Calu3 (cell line): ENCODE data around the gene BMERB1. TPM values are rescaled to one million over a fixed set of nuclear protein-coding genes. Genes with fewer than 3 reads are reported as not detected.
"Not testable (repeated sequence)": the region's sequence is repeated elsewhere in the genome, so short reads cannot be mapped to it uniquely, and the experiment has no call there.

Source experiments
- BruUV-seq: library from RNA; stranded (reverse); fragments of 400-500 nt; replicated peaks from 2 replicates; lab custom pipeline; 2021; lab: Mats Ljungman, UMichigan
- CTCF ChIA-PET: fragments of 300-600 bp; sonication (Branson Sonifier 250); formaldehyde crosslinking; loops from one replicate; lab custom pipeline; 2022; ENCODE audit warnings: antibody characterized with exemption; lab: Charles Lee
- DNase-seq: peaks from one replicate; pipeline ENCODE4 v3.0.0; 2022
- H3K27ac Mint-ChIP-seq: one replicate; pipeline ENCODE4 v1.8.0; 2022; ENCODE audit warnings: mixed read lengths; ENCODE audit not compliant: unreplicated experiment
- H3K27me3 Mint-ChIP-seq: one replicate; pipeline ENCODE4 v1.8.0; 2022; ENCODE audit warnings: mixed read lengths; ENCODE audit not compliant: unreplicated experiment
- H3K36me3 Mint-ChIP-seq: one replicate; pipeline ENCODE4 v1.8.0; 2022; ENCODE audit warnings: mild to moderate bottlenecking, moderate library complexity, mixed read lengths; ENCODE audit not compliant: insufficient read depth, unreplicated experiment
- H3K4me1 Mint-ChIP-seq: one replicate; pipeline ENCODE4 v1.8.0; 2022; ENCODE audit warnings: mild to moderate bottlenecking, low read depth, mixed read lengths; ENCODE audit not compliant: unreplicated experiment
- H3K4me3 Mint-ChIP-seq: one replicate; pipeline ENCODE4 v1.8.0; 2022; ENCODE audit warnings: mild to moderate bottlenecking, low read depth, moderate library complexity, mixed read lengths; ENCODE audit not compliant: unreplicated experiment
- H3K9me3 Mint-ChIP-seq: one replicate; pipeline ENCODE4 v1.8.0; 2022; ENCODE audit warnings: low read depth, mixed read lengths; ENCODE audit not compliant: unreplicated experiment
- intact Hi-C: fragments of 100-400 bp; cut with micrococcal nuclease; formaldehyde crosslinking; loops from one replicate; pipeline ENCODE4 v1.10.0; 2022; ENCODE audit not compliant: unreplicated experiment
- total RNA-seq: library from RNA; stranded (reverse); gene quantifications from 2 replicates; pipeline ENCODE4 v1.2.3, GENCODE V29; 2022
- TF ChIP-seq, protein P1 (sequence below): fragments of 200-600 bp; IDR thresholded peaks from one replicate; pipeline ENCODE4 v1.8.0; 2022; ENCODE audit warnings: antibody characterized with exemption; ENCODE audit not compliant: unreplicated experiment

BMERB1 gene
- total RNA-seq, 1 experiment from 2014 or later, result 3.0 TPM

DNA sequence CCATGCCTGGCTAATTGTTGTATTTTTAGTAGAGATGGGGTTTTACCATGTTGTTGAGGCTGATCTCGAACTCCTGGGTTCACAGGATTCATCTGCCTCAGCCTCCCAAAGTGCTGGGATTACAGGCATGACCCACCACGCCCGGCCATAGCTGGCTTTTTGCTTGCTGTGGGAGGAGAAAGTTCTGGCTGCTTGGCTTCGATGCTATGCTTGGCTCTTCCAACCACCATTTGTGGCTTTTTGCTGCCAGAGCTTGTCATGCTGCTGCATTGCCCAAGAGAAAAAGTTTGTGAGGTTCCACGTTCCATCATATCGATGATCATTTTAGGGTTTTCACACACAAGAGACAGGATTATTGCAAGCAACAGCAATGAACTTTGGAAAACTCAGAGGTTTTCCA, 16.2 kb downstream of the BMERB1 start:
- TF ChIP-seq, protein P1, sequence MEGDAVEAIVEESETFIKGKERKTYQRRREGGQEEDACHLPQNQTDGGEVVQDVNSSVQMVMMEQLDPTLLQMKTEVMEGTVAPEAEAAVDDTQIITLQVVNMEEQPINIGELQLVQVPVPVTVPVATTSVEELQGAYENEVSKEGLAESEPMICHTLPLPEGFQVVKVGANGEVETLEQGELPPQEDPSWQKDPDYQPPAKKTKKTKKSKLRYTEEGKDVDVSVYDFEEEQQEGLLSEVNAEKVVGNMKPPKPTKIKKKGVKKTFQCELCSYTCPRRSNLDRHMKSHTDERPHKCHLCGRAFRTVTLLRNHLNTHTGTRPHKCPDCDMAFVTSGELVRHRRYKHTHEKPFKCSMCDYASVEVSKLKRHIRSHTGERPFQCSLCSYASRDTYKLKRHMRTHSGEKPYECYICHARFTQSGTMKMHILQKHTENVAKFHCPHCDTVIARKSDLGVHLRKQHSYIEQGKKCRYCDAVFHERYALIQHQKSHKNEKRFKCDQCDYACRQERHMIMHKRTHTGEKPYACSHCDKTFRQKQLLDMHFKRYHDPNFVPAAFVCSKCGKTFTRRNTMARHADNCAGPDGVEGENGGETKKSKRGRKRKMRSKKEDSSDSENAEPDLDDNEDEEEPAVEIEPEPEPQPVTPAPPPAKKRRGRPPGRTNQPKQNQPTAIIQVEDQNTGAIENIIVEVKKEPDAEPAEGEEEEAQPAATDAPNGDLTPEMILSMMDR, result no peak
- intact Hi-C loops, result no loop called here

GRCh38 chr16:15451098-15451731, 16.8 kb downstream of the BMERB1 start:
- intact Hi-C loops, result no loop called here
- Mint-ChIP-seq H3K27me3 (no peaks in the 10 kb centered on the region), H3K4me1 (peaks cover 27% of the 10 kb centered on the region), H3K9me3 (no peaks in the 10 kb centered on the region), H3K36me3 (no peaks in the 10 kb centered on the region), H3K27ac (no peak overlapping the region), H3K4me3 (no peak overlapping the region)
- BruUV-seq, result no TSS peak
- DNase-seq, result no peak
- TF ChIP-seq, protein P1, result no peak
- CTCF ChIA-PET, result interaction anchor here (0.6 to 1.0 kb wide), 2 partner anchors 99 to 753 kb away, joined by 3 to 4 read pairs; no protein-coding TSS in a partner anchor

More for the DNA sequence above, 16.2 kb downstream of the BMERB1 start:
- CTCF ChIA-PET, result interaction anchor here (1.0 kb wide), 1 partner anchor 100 kb away, joined by 4 read pairs; no protein-coding TSS in a partner anchor
- DNase-seq, result no peak
- H3K4me3 Mint-ChIP-seq, result no peak overlapping the region
- BruUV-seq, result no TSS peak
- H3K36me3 Mint-ChIP-seq, result no peaks in the 10 kb centered on the region
- H3K27me3 Mint-ChIP-seq, result no peaks in the 10 kb centered on the region
- H3K27ac Mint-ChIP-seq, result no peak overlapping the region
- H3K9me3 Mint-ChIP-seq, result no peaks in the 10 kb centered on the region
- H3K4me1 Mint-ChIP-seq, result peaks cover 21% of the 10 kb centered on the region

GRCh38 chr16:15452246-15452855, 18.0 kb downstream of the BMERB1 start:
- Mint-ChIP-seq H3K27me3 (no peaks in the 10 kb centered on the region), H3K9me3 (no peaks in the 10 kb centered on the region), H3K4me1 (peaks cover 28% of the 10 kb centered on the region), H3K27ac (no peak overlapping the region), H3K36me3 (no peaks in the 10 kb centered on the region), H3K4me3 (no peak overlapping the region)
- BruUV-seq, result no TSS peak
- intact Hi-C loops, result no loop called here
- no peak for DNase-seq
- TF ChIP-seq, protein P1, result no peak
- CTCF ChIA-PET, result no interaction called here

GRCh38 chr16:15453296-15453695, 18.9 kb downstream of the BMERB1 start:
- H3K27me3 Mint-ChIP-seq, CTCF ChIA-PET, intact Hi-C loops, BruUV-seq, DNase-seq, H3K27ac Mint-ChIP-seq, H3K9me3 Mint-ChIP-seq, H3K4me3 Mint-ChIP-seq, H3K36me3 Mint-ChIP-seq: not testable (repeated sequence)
- peaks cover 28% of the 10 kb centered on the region for H3K4me1 Mint-ChIP-seq

DNA sequence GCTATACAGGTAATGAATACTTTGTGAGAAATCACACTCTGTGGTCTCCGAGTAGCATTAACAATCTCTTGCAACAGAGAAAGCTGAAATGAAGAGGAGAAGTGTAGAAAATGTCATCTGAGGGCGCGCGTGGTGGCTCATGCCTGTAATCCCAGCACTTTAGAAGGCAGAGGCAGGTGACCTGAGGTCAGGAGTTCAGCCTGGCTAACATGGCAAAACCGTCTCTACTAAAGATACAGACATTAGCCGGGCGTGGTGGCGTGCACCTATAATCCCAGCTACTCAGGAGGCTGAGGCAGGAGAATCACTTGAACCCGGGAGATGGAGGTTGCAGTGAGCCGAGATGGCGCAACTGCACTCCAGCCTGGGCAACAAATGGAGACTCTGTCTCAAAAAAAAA, 20.5 kb downstream of the BMERB1 start:
- H3K4me1 Mint-ChIP-seq, result peaks cover 28% of the 10 kb centered on the region
- CTCF ChIA-PET, result interaction anchor here (0.6 to 1.0 kb wide), 2 partner anchors 11 to 689 kb away, joined by 3 to 4 read pairs; no protein-coding TSS in a partner anchor
- H3K27ac Mint-ChIP-seq, H3K27me3 Mint-ChIP-seq, DNase-seq, H3K4me3 Mint-ChIP-seq, H3K9me3 Mint-ChIP-seq, BruUV-seq, intact Hi-C loops, H3K36me3 Mint-ChIP-seq: not testable (repeated sequence)
